ENCODE data around the gene RCOR2. TPM values are rescaled to one million over a fixed set of nuclear protein-coding genes. Genes with fewer than 3 reads are reported as not detected.

Gene RCOR2
- total RNA-seq, 1 experiment from 2014 or later = 1.8 TPM

DNA sequence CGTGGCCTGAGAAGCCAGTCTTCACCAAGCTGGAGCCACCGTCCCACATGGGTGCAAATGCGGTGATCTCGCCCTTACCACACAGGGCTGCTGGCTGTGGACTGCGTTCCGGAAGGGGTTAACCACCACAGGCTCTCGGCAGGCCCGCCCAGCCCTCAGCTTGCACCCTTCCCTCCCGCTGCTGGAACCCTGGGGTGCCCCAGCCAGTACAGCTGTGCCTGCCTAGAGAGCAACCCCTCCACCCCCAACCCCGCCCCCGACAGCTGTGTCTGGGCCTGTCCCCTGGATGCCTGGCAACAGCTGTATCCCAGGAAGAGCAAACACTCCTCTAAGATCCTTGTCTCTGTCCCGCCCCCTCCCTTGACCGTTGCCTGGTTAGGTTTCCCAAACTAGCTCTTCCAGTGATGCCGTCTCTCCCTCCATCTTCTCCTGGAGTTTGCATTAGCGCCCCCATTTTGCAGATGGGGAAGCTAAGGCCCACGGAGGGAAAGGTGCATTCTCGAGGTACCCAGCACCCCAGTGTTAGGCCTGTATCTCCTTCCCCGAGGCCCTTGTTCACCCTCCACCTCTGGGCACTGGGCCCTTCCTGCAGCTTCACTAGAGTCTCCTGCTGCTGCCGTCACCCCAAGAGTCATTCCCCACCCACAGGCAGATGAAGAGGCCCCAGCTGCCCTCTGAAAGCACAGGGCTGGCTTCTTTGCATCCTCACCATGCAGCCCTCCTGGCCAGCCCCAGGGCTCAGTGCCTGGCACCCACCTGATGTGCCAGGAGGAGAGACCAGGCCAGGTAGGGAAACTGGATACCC lies 44.8 kb upstream of the RCOR2 start:
- intact Hi-C loops (cut with micrococcal nuclease; ENCODE audit: unreplicated experiment) = no loop called here
- BruUV-seq (replicated peaks) = no TSS peak
- TF ChIP-seq, protein P1, sequence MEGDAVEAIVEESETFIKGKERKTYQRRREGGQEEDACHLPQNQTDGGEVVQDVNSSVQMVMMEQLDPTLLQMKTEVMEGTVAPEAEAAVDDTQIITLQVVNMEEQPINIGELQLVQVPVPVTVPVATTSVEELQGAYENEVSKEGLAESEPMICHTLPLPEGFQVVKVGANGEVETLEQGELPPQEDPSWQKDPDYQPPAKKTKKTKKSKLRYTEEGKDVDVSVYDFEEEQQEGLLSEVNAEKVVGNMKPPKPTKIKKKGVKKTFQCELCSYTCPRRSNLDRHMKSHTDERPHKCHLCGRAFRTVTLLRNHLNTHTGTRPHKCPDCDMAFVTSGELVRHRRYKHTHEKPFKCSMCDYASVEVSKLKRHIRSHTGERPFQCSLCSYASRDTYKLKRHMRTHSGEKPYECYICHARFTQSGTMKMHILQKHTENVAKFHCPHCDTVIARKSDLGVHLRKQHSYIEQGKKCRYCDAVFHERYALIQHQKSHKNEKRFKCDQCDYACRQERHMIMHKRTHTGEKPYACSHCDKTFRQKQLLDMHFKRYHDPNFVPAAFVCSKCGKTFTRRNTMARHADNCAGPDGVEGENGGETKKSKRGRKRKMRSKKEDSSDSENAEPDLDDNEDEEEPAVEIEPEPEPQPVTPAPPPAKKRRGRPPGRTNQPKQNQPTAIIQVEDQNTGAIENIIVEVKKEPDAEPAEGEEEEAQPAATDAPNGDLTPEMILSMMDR (IDR thresholded peaks at IDR 0.05; ENCODE audit: insufficient read depth in 1 of 2, low read depth in 1 of 2, low read length in 1 of 2, severe bottlenecking in 1 of 2, unreplicated experiment in 1 of 2) = no peak
- H3K4me1 Mint-ChIP-seq (ENCODE audit: low read depth, unreplicated experiment) = no peaks in the 10 kb centered on the region
- no peaks in the 10 kb centered on the region for H3K27me3 Mint-ChIP-seq (ENCODE audit: insufficient read depth, unreplicated experiment)
- H3K4me3 ChIP-seq (ENCODE audit: low read depth, low read length) = no peak overlapping the region
- H3K9me3 ChIP-seq = no peaks in the 10 kb centered on the region
- ChIA-PET CTCF (interaction anchor here (1.0 to 1.8 kb wide), 2 partner anchors 9 to 16 kb away, joined by 10 to 12 read pairs; no protein-coding TSS in a partner anchor), POLR2A (no interaction called here)
- DNase-seq = peak; percentile 64 to 65
- no peak overlapping the region for H3K4me3 Mint-ChIP-seq (ENCODE audit: unreplicated experiment)
- no peaks in the 10 kb centered on the region for H3K4me1 ChIP-seq
- no peaks in the 10 kb centered on the region for H3K36me3 ChIP-seq (ENCODE audit: control insufficient read depth, insufficient read depth, low read length)
- H3K36me3 Mint-ChIP-seq (ENCODE audit: insufficient read depth, unreplicated experiment) = peaks cover 6% of the 10 kb centered on the region
- no peak overlapping the region for H3K27ac Mint-ChIP-seq (ENCODE audit: unreplicated experiment)
- no peaks in the 10 kb centered on the region for H3K9me3 Mint-ChIP-seq (ENCODE audit: unreplicated experiment)
- no peaks in the 10 kb centered on the region for H3K27me3 ChIP-seq (replicated peaks; ENCODE audit: control insufficient read depth, insufficient read depth, low read length)

DNA sequence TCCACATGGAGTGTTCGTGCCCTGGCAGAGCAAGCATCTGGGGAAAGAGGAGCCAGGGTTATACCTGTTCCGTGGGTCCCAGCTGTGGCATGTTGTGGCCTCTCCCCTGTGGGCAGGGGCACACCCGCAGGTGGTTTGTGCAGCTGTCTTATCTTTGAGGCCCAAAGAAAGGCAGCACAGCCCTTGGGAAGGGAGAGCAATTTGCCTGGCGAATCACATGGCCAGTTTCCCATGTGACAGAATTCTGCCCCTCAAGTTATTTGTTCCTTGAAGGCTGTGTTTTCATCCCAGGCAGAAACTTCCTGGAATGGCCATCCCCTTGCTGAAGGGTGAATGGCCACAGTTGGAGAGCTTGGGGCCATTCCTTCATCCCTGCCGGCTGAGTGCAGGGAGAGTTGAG lies 41.0 kb upstream of the RCOR2 start:
- Mint-ChIP-seq H3K27me3 (ENCODE audit: insufficient read depth, unreplicated experiment) (no peaks in the 10 kb centered on the region), H3K4me1 (ENCODE audit: low read depth, unreplicated experiment) (no peaks in the 10 kb centered on the region), H3K9me3 (ENCODE audit: unreplicated experiment) (no peaks in the 10 kb centered on the region), H3K4me3 (ENCODE audit: unreplicated experiment) (no peak overlapping the region), H3K27ac (ENCODE audit: unreplicated experiment) (no peak overlapping the region), H3K36me3 (ENCODE audit: insufficient read depth, unreplicated experiment) (peaks cover 22% of the 10 kb centered on the region)
- Histone ChIP-seq H3K9me3 (no peaks in the 10 kb centered on the region), H3K4me3 (ENCODE audit: low read depth, low read length) (no peak overlapping the region), H3K4me1 (no peaks in the 10 kb centered on the region), H3K36me3 (ENCODE audit: control insufficient read depth, insufficient read depth, low read length) (no peaks in the 10 kb centered on the region), H3K27me3 (replicated peaks; ENCODE audit: control insufficient read depth, insufficient read depth, low read length) (no peaks in the 10 kb centered on the region)
- DNase-seq = no peak
- intact Hi-C loops (cut with micrococcal nuclease; ENCODE audit: unreplicated experiment) = no loop called here
- BruUV-seq (replicated peaks) = no TSS peak
- POLR2A ChIA-PET = no interaction called here
- CTCF ChIA-PET = interaction anchor here (0.7 to 1.5 kb wide), 3 partner anchors 12 to 86 kb away, joined by 3 to 6 read pairs (median 3); partner anchors contain the start of gene NAA40
- TF ChIP-seq, protein P1 (IDR thresholded peaks at IDR 0.05; ENCODE audit: insufficient read depth in 1 of 2, low read depth in 1 of 2, low read length in 1 of 2, severe bottlenecking in 1 of 2, unreplicated experiment in 1 of 2) = no peak

DNA sequence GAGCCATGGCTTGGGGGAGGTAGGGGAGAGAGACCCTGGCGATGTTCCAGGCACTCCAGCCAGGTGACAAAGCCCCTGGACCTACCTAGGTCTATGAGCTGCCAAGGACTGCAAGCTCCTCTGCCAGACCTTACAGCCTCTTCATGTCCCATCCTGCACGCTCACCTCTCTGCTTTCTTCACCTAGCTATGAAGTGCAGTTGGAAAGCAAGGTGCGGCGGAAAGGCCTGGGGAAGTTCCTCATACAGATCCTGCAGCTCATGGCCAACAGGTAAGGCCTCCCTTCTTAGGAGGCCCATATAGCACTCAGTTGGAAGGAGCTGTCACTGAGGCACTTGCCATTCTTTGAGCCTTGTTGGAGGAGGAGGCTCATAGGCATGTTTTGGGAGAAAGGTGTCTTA lies 35.6 kb upstream of the RCOR2 start:
- POLR2A ChIA-PET = no interaction called here
- peaks cover 51% of the 10 kb centered on the region for H3K36me3 Mint-ChIP-seq (ENCODE audit: insufficient read depth, unreplicated experiment)
- Histone ChIP-seq H3K27me3 (replicated peaks; ENCODE audit: control insufficient read depth, insufficient read depth, low read length) (no peaks in the 10 kb centered on the region), H3K9me3 (no peaks in the 10 kb centered on the region), H3K4me3 (ENCODE audit: low read depth, low read length) (no peak overlapping the region), H3K36me3 (ENCODE audit: control insufficient read depth, insufficient read depth, low read length) (peaks cover 3% of the 10 kb centered on the region), H3K4me1 (no peaks in the 10 kb centered on the region)
- CTCF ChIA-PET = interaction anchor here (0.6 to 1.5 kb wide), 2 partner anchors 49 to 80 kb away, joined by 3 to 4 read pairs; no protein-coding TSS in a partner anchor
- no peaks in the 10 kb centered on the region for H3K27me3 Mint-ChIP-seq (ENCODE audit: insufficient read depth, unreplicated experiment)
- peaks cover 6% of the 10 kb centered on the region for H3K4me1 Mint-ChIP-seq (ENCODE audit: low read depth, unreplicated experiment)
- H3K9me3 Mint-ChIP-seq (ENCODE audit: unreplicated experiment) = no peaks in the 10 kb centered on the region
- TF ChIP-seq, protein P1 (IDR thresholded peaks at IDR 0.05; ENCODE audit: insufficient read depth in 1 of 2, low read depth in 1 of 2, low read length in 1 of 2, severe bottlenecking in 1 of 2, unreplicated experiment in 1 of 2) = no peak
- BruUV-seq (replicated peaks) = no TSS peak
- H3K4me3 Mint-ChIP-seq (ENCODE audit: unreplicated experiment) = no peak overlapping the region
- intact Hi-C loops (cut with micrococcal nuclease; ENCODE audit: unreplicated experiment) = no loop called here
- no peak overlapping the region for H3K27ac Mint-ChIP-seq (ENCODE audit: unreplicated experiment)
- DNase-seq = no peak

Measured in Caco-2 (cell line).